ENCODE results near the gene TCF3.

DNA sequence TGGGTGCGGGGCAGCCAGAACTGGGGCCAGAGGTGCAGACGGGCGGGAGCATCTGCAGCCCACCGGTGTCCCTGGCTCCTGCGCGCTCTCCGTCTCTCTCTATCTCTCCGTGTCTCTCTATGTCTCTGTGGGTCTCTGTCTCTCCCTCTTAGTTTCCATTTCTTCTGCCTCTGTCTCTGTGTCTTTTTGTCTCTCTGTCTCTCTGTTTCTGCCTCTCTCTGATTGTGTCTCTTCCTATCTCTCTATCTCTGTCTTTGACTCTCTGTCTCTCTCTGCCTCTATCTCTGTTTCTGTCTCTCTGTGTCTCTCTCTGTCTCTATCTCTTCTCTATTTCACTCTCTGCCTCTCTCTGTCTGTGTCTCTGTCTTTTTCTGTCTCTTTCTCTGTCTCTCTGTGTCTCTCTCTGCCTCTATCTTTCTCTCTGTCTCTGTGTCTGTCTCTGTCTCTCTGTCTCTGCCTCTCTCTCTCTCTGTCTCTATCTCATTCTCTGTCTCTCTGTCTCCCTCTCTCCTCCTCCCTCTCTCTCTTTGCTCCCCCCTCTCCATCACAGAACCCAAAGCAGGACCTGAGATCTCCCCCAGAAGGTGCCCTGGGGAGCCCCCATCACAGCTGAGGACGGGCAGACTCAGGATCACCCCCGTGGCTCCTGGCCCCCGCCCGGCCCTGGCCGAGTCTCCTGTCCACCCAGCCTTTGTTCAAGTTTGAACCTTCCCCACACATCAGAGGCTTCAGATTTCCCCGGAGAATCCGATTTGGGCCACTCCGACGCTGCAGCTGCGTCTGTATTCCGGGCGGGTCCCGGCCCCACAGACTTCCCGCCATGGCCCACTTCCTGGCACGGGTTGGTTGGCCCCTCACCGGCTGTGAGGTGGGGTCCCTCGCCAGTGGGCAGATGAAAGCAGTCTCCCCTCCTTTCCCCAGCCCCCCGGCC lies 48.6 kb upstream of the TCF3 start:
- TF ChIP-seq, protein P1, sequence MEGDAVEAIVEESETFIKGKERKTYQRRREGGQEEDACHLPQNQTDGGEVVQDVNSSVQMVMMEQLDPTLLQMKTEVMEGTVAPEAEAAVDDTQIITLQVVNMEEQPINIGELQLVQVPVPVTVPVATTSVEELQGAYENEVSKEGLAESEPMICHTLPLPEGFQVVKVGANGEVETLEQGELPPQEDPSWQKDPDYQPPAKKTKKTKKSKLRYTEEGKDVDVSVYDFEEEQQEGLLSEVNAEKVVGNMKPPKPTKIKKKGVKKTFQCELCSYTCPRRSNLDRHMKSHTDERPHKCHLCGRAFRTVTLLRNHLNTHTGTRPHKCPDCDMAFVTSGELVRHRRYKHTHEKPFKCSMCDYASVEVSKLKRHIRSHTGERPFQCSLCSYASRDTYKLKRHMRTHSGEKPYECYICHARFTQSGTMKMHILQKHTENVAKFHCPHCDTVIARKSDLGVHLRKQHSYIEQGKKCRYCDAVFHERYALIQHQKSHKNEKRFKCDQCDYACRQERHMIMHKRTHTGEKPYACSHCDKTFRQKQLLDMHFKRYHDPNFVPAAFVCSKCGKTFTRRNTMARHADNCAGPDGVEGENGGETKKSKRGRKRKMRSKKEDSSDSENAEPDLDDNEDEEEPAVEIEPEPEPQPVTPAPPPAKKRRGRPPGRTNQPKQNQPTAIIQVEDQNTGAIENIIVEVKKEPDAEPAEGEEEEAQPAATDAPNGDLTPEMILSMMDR (IDR thresholded peaks at IDR 0.05; ENCODE audit: borderline replicate concordance, extremely low read depth, low read length, poor library complexity, severe bottlenecking): no peak
- TF ChIP-seq EZH2 (IDR thresholded peaks at IDR 0.05; ENCODE audit: borderline replicate concordance, low read depth, low read length, severe bottlenecking): no peak
